Measurements from ENCODE around the gene NOC2L. TPM values are rescaled to one million over a fixed set of nuclear protein-coding genes. Genes with fewer than 3 reads are reported as not detected.
A peak's percentile ranks its signal among the peaks of the same experiment; 100 is the strongest.

Gene NOC2L
- total RNA-seq, 2 experiments from 2014 or later, result 50.2 to 52.0 TPM

DNA sequence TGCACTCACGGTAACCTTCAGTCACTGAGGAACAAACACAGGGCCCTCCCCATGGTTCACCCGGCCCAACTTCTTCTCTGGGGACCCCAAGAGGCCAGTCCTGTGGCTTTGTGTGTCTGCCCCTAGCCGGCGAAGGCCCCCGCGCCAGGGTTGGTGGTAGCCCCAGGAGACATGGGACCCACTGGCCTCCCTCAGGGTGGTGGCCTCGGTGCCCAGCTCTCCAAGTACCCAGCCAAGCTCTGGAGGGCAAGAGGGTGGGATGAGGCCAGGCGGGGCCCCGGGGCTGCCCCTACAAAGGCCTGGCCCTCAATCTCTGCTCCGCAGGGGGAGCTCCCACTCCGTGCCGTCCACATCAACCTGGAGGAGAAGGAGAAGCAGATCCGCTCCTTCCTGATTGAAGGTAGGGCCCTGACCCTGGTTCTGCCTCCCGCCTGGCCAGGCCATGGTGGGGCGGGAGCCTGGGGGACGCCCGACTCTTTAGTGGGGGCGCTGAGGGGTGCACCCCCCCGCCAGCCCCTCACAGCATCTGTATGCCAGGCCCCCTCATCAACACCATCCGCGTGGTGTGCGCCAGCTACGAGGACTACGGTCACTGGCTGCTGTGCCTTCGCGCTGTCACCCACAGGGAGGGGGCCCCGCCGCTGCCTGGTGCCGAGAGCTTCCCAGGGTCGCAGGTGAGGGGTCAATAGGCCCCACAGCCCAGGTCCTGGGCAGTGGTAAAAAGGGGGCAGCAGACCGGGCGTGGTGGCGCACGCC is 12.9 kb upstream of the NOC2L start:
- H3K36me3 ChIP-seq (ENCODE audit: insufficient read depth, low read length), result no peaks in the 10 kb centered on the region
- H3K27ac ChIP-seq (ENCODE audit: low read depth in 1 of 2, low read length in 2 of 2), result no peak overlapping the region
- H3K27me3 ChIP-seq (ENCODE audit: control insufficient read depth in 1 of 2, insufficient read depth in 2 of 2, low read length in 2 of 2), result peaks cover 21 to 28% of the 10 kb centered on the region in 2 experiments
- H3K4me3 Mint-ChIP-seq, result no peak overlapping the region
- H3K27me3 Mint-ChIP-seq, result peaks cover 30% of the 10 kb centered on the region
- ChIA-PET CTCF (no interaction called here), POLR2A (no interaction called here)
- no peaks in the 10 kb centered on the region for H3K36me3 Mint-ChIP-seq (ENCODE audit: low read depth)
- no peak overlapping the region for H3K4me3 ChIP-seq (ENCODE audit: low read length)
- H3K4me1 ChIP-seq (ENCODE audit: insufficient read depth, low read length), result peaks cover 19% of the 10 kb centered on the region
- TF ChIP-seq, protein P1, sequence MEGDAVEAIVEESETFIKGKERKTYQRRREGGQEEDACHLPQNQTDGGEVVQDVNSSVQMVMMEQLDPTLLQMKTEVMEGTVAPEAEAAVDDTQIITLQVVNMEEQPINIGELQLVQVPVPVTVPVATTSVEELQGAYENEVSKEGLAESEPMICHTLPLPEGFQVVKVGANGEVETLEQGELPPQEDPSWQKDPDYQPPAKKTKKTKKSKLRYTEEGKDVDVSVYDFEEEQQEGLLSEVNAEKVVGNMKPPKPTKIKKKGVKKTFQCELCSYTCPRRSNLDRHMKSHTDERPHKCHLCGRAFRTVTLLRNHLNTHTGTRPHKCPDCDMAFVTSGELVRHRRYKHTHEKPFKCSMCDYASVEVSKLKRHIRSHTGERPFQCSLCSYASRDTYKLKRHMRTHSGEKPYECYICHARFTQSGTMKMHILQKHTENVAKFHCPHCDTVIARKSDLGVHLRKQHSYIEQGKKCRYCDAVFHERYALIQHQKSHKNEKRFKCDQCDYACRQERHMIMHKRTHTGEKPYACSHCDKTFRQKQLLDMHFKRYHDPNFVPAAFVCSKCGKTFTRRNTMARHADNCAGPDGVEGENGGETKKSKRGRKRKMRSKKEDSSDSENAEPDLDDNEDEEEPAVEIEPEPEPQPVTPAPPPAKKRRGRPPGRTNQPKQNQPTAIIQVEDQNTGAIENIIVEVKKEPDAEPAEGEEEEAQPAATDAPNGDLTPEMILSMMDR (IDR thresholded peaks at IDR 0.05), result no peak
- DNase-seq (peak in 1 of 14 experiments; percentile 25), ATAC-seq (ENCODE audit: poor library complexity) (no peak)
- H3K27ac Mint-ChIP-seq, result no peak overlapping the region
- H3K4me1 Mint-ChIP-seq (ENCODE audit: low read depth), result peaks cover 7% of the 10 kb centered on the region
- peaks cover 0 to 15% of the 10 kb centered on the region in 2 experiments for H3K9me3 ChIP-seq (ENCODE audit: control insufficient read depth in 1 of 2, insufficient read depth in 1 of 2, low read length in 2 of 2)
- H3K9me3 Mint-ChIP-seq, result no peaks in the 10 kb centered on the region
- intact Hi-C loops (cut with DNase I, micrococcal nuclease), result no loop called here

DNA sequence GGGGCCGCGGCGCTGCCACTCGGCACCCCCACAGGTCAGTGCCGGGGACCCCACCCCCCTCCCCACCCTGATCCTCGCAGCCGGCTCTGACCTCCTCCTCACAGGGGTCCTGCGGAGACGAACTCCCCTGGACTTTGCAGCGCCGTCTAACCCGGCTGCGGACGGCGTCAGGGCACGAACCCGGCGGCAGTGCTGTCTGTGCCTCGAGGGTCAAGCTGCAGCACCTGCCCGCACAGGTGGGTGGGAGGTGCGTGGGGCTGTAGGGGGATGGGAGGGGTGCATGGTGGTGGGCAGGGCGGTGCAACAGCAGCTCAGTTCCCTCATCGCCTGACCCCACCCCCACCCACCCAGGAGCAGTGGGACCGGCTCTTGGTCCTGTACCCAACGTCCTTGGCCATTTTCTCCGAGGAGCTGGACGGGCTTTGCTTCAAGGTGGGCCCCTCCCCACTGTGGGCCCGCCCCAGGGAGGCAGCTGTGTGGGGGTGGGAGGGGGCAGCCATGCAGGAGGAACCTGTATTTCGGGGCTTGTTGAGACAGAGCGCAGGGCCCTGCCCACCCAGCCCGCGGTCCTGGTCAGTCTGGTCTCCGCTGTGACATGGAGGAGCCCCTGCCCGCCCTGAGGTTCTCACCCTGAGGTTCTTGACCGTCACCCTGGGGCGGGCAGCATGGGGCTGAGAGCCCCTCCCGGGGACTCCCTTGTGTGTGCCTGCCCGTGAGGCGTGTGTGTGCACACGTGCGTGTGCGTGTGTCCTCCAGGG is 12.1 kb upstream of the NOC2L start:
- TF ChIP-seq, protein P1 (IDR thresholded peaks at IDR 0.05), result no peak
- intact Hi-C loops (cut with DNase I, micrococcal nuclease), result no loop called here
- H3K4me3 ChIP-seq (ENCODE audit: low read length), result no peak overlapping the region
- H3K9me3 ChIP-seq (ENCODE audit: control insufficient read depth in 1 of 2, insufficient read depth in 1 of 2, low read length in 2 of 2), result peaks cover 0 to 15% of the 10 kb centered on the region in 2 experiments
- ChIA-PET POLR2A (interaction anchor here (1.1 kb wide), 1 partner anchor 30 kb away, joined by 3 read pairs; no protein-coding TSS in a partner anchor), CTCF (no interaction called here)
- H3K4me3 Mint-ChIP-seq, result no peak overlapping the region
- H3K27me3 ChIP-seq (ENCODE audit: control insufficient read depth in 1 of 2, insufficient read depth in 2 of 2, low read length in 2 of 2), result peaks cover 21 to 28% of the 10 kb centered on the region in 2 experiments
- no peaks in the 10 kb centered on the region for H3K9me3 Mint-ChIP-seq
- no peak overlapping the region for H3K27ac ChIP-seq (ENCODE audit: low read depth in 1 of 2, low read length in 2 of 2)
- H3K27ac Mint-ChIP-seq, result no peak overlapping the region
- H3K27me3 Mint-ChIP-seq, result peaks cover 30% of the 10 kb centered on the region
- H3K36me3 Mint-ChIP-seq (ENCODE audit: low read depth), result no peaks in the 10 kb centered on the region
- H3K4me1 Mint-ChIP-seq (ENCODE audit: low read depth), result peaks cover 7% of the 10 kb centered on the region
- no peak for ATAC-seq (ENCODE audit: poor library complexity)
- H3K36me3 ChIP-seq (ENCODE audit: insufficient read depth, low read length), result no peaks in the 10 kb centered on the region
- DNase-seq, result peak in 1 of 14 experiments; percentile 31
- peaks cover 22% of the 10 kb centered on the region for H3K4me1 ChIP-seq (ENCODE audit: insufficient read depth, low read length)

DNA sequence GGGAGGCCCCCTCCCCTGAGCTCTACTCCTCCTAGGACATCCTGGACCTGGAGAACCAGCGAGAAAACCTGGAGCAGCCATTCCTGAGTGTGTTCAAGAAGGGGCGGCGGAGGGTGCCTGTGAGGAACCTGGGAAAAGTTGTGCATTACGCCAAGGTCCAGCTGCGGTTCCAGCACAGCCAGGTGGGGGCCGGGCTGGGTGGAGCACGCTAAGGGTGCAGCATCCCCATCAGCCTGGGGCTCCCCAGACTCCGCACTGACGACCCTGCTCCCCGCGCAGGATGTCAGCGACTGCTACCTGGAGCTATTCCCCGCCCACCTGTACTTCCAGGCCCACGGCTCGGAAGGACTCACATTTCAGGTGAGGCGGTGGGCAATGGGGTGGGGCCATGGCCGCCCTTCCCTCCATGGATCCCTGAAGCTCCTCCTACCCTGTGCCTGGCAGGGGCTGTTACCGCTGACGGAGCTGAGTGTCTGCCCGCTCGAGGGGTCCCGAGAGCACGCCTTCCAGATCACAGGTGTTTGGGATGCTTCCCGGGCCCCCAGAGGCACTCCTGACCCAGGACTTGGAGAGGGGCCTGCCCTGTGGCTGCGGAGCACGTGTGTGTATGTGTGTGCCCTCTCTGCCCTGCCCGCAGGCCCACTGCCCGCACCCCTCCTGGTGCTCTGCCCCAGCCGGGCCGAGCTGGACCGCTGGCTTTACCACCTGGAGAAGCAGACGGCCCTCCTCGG is 11.4 kb upstream of the NOC2L start:
- Mint-ChIP-seq H3K9me3 (no peaks in the 10 kb centered on the region), H3K4me3 (no peak overlapping the region), H3K27me3 (peaks cover 22% of the 10 kb centered on the region), H3K27ac (no peak overlapping the region), H3K36me3 (ENCODE audit: low read depth) (no peaks in the 10 kb centered on the region), H3K4me1 (ENCODE audit: low read depth) (no peaks in the 10 kb centered on the region)
- no peak overlapping the region for H3K4me3 ChIP-seq (ENCODE audit: low read length)
- peaks cover 21% of the 10 kb centered on the region for H3K4me1 ChIP-seq (ENCODE audit: insufficient read depth, low read length)
- no peak overlapping the region for H3K27ac ChIP-seq (ENCODE audit: low read depth in 1 of 2, low read length in 2 of 2)
- ATAC-seq (ENCODE audit: poor library complexity), result no peak
- ChIA-PET CTCF (no interaction called here), POLR2A (interaction anchor here (1.1 kb wide), 1 partner anchor 31 kb away, joined by 3 read pairs; no protein-coding TSS in a partner anchor)
- H3K27me3 ChIP-seq (ENCODE audit: control insufficient read depth in 1 of 2, insufficient read depth in 2 of 2, low read length in 2 of 2), result peaks cover 18 to 24% of the 10 kb centered on the region in 2 experiments
- DNase-seq, result peak in 1 of 14 experiments; percentile 15
- peaks cover 0 to 13% of the 10 kb centered on the region in 2 experiments for H3K9me3 ChIP-seq (ENCODE audit: control insufficient read depth in 1 of 2, insufficient read depth in 1 of 2, low read length in 2 of 2)
- TF ChIP-seq, protein P1 (IDR thresholded peaks at IDR 0.05), result no peak
- H3K36me3 ChIP-seq (ENCODE audit: insufficient read depth, low read length), result no peaks in the 10 kb centered on the region
- intact Hi-C loops (cut with DNase I, micrococcal nuclease), result no loop called here
